Midbrain (tissue), 1 donor: ENCODE data around the gene COL1A1.
A peak's percentile ranks its signal among the peaks of the same experiment; 100 is the strongest.

Experiments used
- DNase-seq: peaks from one replicate; lab custom pipeline; 2025; lab: John Stamatoyannopoulos, UW

COL1A1 gene

DNA sequence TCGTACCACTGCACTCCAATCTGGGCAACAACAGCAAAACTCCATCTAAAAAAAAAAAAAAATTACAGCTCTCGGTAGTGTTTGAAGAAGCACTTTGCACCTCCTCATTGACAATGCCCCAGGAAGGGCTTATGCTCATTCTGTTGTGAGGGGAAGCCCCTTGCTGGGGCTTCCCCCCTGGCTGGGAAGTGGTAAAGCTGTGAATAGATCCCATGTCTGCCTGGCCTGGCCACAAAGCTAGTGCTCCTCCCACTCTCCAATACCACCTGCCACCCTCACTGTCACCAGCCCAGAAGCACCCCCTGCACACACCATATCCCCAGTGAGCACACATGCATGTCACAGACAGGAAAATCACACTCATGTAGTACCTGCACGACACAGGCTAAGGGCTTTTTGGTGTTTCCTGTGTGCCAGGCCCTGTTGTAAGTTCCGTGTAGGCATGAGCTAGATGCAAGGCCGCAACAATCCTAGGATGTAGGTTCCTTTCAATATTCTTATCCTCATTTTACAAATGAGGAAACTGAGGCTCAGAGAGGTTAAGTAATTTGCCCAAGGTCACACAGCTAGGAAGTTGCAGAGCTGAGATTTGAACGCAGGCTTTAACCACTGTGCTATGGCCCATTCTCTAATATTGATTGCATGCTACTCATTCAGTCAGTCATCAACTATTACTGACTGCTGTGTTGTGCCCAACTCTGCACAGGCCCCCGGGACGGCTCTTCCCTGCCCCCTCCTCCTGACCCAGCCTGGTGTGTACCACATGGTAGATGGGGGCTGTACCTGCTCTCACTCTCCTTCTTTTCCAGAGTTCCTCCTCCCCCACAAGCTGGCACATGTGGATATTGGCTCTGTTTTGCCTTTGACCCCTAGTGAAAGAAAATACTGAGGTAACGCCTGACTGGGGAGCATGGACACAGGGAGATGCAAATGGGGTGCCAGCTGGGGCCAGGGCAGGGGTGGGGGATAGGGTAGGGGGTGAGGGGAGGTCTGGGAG lies 11.9 kb upstream of the COL1A1 start:
- no peak for DNase-seq

DNA sequence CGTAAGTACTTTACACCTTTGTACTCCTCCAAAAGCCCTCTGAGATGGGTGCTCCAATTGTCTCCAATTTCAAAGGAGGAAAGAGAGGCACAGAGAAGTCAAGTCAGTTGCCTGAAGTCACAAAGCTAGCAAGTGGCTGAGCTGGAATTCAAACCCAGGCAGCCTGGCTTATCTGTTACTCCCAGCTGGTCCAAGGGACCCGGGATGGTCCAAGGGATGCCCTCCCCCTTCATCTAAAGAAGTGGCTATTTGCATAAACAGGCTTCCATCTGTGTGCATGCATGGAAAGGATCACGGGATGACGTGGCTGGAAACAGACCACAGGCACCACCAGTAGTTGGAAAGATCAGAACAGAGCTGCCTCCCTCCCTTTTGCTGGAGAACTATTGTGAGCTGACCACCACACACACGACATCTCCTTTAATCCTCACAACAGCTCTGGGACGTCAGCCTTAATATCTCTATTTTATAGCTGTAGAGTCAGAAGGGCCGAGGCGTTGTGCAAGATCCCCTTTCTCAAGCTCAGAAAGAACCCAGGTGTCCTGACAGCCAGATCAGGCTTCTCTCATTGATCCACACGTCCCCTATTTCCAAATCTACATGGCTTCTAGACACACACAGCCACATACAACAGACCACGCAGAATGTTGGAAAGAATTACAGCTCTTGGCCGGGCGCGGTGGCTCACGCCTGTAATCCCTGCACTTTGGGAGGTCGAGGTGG lies 10.9 kb upstream of the COL1A1 start:
- no peak for DNase-seq

DNA sequence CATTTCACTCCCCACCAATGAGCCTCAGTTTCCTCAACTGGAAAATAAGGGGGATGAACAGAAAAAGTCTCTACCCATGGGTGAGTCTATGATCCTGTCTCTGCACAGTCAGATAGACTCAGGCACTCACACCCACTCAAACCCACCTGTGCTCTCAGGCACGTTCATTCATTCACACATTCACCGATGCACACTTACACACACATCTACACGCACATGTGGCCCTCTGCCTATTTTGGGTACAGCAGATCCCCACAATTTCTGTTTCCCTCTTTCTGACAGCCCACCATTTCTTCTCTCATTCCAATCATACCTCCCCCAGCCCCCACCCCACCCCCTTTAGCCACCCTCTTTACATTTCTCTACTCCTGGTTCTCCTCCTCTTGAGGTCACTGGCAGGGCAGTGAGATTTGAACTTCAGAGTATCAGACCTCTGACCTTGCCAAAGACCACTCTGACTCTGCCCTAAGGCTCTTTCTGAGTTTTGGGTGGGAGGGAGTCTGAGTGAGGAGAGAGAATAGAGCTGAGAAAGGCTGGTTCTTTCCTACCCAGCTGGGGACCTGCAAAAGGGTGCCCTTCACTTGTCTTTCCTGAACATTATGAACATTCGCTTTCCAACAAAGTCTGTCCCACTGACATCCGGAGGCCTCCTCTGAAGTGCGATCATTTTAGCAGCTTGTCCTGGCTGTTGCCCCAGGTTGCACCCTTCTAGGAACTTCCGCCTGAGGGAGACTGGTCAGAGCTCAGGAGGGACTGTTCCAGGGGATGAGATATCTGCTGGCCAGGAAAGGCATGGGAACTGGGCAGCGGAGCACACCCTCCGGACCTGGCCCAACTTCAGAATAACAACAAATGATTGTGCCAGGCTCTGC lies 10.1 kb upstream of the COL1A1 start:
- DNase-seq = no peak

GRCh38 chr17:50210240-50211225 lies 9.1 kb upstream of the COL1A1 start:
- DNase-seq = no peak

DNA sequence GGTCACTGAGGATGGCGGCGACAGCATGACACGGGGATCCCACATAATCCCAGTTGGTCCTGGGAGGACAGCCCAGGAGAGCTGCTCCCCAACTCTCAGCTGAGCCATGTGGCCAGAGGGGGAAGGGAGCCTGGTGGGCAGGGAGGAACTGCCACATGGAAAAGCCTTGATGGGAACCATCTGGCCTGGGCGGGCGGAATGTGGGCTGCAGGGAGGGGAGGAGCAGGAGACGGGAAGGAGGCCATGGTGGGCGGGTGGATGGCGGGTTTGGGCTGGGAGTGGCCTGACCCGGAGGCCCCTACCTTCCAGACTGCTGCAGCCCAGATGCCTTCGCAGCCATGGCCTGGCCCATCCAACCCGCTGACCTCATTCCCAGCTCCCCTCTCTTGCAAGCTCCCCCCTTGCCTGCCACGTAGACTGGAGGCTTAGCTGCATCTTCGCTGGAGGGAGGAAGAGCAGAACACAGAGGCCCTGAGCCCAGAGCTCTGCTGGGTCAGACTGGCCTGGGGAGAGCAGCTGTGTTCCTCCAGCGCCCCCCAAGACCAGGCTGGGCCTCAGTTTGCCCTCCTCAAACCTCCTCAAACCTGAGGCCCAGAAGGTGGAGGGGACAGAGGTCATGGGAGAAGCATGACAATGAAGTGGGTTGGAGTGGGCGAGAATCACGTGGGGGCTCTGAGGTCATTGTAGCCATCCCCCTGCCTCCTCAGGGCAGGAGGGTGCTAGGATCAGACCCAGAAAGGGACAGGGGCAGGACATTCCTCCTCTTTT lies 8.2 kb upstream of the COL1A1 start:
- no peak for DNase-seq

DNA sequence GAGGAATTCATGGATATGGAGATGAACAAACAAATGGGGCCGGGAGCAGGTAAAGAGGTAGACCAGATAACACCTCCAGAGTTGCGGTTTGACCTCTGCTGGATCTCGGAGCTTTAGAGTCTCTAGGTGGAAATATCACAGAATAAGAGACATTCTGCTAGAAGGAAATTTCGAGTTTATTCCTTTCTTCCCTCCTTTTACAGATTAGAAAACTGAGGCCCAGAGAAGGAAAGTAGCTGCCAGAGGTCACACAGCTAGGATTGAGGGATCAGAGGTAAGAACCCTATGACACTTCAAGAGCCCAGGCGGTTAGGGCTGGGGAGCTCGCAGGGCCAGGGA lies 7.7 kb upstream of the COL1A1 start:
- DNase-seq = no peak

DNA sequence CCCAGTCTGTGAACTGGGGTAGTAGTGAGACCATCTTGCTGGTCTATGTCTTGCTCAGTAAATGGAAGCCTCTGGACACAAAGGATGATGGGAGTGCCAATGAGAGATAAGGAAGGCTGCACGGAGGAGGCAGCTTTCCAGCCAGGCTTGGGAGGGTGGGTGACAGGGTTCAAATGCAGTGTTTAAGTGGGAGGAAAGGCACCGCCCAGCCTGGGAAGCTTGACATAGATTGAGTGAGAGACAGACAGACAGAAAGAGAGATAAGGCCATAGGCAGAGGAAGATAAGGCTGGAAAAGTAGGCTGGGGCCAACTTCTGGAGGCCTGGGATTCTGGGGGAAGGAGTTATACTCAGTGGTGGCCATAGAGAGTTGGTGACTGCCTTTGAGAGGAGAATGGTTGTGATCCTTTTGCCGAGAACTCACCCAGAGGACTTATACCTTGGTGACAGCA lies 7.2 kb upstream of the COL1A1 start:
- DNase-seq = no peak

GRCh38 chr17:50207792-50208567 lies 6.5 kb upstream of the COL1A1 start:
- DNase-seq = no peak

GRCh38 chr17:50207315-50207714 lies 5.9 kb upstream of the COL1A1 start:
- DNase-seq = no peak

DNA sequence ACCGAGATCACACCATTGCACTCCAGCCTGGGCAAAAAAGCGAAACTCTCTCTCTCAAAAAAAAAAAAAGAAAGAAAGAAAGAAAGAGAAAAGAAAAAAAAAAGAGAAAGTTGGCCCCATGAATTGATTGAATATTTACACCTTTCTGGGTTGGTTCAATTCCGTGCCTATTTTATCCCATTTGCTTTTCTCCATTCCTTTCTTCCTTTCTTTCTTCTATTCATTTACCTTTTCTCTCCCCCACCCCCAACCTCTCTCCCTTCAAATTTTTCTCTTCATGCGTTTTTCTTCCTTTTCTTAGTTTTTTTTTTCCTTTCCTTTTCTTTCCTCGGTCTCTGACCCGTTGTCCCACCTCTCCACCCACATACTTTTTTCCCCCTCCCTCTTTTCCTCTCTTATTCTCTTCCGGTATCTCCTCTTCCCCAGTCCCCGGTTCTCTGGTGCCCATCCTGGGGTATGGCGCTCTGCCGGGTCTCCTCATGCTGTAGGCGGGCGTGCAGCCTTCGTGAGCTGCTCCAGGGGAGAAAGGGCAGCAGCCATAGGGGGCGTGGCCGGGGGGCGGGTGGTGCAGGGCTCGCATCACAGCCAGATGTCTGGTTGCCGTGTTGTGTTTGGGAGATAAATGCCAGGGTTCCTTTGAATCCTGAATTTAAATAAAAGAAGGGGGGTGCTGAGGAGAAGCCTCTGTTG lies 5.3 kb upstream of the COL1A1 start:
- no peak for DNase-seq

DNA sequence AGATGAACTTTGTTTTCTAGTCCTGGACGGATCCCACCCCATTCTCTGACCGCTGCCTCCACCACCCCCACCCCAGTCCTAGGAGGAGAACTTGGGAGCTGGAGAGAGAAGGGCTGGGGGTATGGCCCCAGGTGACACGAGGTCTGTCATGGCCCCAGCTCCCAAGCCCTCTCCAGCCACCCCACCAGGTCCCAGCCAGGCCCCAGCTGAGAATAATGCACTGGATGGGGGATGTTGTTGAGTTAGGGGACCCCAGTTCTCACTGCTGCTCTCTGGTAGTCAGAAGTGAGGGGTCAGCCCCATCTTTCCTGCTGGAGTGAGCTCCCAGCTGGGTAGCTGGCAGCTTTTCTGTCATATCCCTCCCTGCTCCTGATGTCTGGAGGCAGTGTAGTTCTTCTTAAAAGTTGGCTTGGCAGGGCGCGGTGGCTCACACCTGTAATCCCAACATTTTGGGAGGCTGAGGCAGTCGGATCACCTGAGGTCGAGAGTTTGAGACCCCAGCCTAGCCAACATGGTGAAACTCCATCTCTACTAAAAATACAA lies 4.6 kb upstream of the COL1A1 start:
- no peak for DNase-seq

DNA sequence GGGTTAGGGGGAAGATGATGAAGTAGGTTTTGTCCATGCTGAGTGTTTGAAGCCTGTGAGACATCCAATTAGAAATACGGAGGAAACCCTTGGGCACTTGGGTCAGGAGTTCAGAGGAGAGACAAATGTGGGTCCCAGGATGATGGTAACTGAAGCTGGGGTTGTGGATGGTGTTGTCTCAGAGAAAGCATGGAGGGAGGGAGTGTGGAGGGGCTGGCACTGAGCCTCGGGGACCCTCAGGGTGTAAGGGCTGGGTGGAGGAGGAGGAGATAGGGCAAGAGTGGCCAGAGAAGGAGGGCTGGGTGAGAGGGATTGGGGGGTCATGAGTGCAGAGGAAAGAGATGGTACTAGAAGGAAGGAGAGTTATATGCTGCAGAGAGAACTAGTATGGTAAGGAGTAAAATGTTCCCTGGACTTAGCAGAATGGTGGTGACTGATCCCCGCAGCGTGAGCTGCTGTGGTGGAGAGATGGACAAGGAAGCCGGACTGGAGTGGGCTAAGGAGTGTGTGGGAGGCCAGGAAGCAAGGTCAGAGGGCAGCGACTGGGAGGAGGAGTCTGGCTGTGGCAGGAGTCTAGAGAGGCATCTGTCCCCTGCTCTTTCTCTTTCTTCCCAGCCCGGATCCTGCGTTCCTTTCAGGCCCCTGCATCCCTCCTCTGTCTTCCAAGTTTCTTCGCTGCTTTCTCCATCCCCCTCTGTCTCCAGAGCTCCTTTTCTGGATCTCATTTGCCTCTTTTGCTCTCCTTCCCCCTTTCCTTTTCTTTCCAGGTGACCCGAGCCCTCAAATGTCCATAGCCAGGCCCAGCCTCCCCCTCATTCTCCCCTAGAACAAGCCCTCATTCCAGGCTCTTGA lies 3.9 kb upstream of the COL1A1 start:
- DNase-seq = no peak

DNA sequence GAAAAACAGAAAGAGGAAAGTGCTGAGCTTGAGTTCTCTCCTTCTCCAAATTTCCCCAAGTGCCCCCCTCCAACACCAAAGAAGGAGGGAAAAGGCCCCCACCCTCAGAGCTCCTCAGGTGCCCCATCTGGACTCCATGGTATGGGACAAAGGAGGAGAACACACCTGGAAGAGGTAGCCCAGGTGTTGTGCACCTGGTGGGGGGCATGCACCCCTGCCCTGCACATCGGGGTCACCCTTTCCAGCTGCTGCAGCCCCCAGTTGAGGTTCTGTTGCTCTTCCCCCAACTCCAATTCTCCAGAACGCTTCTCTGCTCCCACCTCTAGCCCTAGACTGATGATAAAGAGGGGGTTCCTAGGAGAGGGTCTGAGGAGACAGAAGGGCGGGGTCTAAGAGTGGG lies 3.0 kb upstream of the COL1A1 start:
- no peak for DNase-seq

DNA sequence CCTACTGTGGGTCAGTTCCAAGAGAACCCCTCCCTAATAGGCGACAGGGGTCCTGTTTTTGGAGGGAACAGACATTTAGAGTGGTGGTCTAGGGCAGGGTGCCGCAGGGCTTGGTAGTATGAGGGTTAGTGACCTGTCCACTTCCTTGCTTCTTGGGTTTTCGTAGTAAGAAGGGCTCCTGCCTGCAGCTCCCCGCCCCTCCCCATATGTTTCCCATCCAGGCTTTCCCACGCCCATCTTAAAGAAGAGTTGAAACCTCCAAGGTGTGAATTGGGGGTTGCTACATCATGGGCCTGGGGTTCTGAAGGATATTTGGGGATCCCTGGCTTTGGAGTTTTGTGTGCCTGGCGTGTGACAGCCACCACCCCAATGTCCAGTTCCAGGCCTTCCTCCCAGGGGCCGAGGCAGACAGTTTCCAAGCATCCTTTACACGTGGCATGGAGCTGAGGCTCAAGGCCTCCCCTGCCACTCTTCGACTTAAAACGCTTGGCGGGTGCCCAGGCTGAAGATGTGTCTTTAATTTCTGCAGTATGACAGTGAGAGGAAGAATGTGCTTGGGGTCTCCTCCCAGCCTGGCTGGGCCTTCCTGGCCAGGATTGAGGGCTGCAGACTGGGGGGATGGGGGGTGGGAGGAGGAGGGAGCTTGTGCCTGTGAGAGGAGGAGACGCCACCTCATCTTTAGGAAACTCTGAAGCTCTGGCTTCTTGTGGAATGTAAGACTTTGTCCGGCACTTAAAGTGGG lies 2.3 kb upstream of the COL1A1 start:
- DNase-seq = no peak

DNA sequence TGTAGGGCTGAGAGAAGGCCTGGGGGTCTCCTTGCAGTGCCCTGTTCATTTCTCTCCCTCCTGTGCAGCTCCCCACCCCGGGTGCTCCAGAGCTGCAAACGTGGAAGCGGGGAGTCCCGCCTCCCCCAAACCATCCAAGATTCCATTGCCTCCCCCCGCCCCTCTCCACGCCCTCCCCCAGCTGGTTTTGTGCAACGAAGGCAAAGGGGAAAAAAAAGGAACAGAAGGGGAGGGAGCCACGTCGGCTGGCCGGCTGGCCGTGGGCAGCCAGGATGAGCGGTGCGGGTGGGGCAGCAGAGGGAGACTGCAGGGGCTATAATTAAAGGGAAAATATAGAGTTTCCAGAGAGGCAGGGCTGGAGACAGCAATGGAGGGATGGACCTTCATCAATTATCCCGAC lies 1.7 kb upstream of the COL1A1 start:
- no peak for DNase-seq

DNA sequence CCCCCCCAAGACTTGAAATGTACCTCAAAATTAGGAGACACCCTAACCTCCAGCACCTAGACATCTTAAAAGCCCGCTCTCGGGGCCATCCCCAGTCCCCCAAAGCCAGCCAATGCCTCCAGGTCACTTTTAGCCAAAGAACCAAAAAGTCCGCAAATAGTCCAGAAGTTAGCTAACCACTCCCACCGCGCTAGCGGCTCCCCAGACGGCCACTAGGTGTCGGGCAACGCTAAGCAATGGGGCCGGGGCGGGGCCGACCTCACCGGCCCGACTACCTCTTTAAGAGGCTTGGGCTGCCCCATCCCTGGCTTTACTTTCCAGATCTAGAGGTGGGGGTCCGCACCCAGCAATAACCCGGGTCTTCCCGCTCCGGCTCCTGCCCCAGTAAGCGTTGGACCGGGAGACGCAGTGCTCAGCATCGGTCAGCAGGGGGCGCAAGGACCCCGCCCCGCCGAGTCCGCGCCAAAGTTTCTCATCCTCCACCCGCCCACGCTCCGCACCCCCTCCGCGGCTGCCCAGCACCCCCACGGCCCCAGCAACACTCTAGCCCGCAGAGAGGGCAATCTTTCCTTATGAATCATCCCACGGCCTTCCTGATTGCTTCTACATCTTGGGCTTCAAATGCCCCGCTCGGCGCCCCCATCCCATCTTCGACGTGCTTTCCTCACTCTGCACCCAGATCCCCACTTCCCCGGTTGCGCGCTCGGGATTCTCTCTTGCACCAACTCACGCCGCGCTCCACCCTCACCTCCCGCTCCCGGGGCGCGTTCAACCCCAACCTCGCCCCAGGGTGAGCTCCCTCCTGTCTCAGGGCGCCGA lies 765 bp downstream of the COL1A1 start:
- DNase-seq = peak; percentile 73
